COLO668 (cell line): ENCODE data around the gene KCNQ1OT1.

Source experiments
- DNase-seq: peaks from one replicate; lab custom pipeline; 2025; ENCODE audit not compliant: unreplicated experiment; lab: John Stamatoyannopoulos, UW

KCNQ1OT1 gene

DNA sequence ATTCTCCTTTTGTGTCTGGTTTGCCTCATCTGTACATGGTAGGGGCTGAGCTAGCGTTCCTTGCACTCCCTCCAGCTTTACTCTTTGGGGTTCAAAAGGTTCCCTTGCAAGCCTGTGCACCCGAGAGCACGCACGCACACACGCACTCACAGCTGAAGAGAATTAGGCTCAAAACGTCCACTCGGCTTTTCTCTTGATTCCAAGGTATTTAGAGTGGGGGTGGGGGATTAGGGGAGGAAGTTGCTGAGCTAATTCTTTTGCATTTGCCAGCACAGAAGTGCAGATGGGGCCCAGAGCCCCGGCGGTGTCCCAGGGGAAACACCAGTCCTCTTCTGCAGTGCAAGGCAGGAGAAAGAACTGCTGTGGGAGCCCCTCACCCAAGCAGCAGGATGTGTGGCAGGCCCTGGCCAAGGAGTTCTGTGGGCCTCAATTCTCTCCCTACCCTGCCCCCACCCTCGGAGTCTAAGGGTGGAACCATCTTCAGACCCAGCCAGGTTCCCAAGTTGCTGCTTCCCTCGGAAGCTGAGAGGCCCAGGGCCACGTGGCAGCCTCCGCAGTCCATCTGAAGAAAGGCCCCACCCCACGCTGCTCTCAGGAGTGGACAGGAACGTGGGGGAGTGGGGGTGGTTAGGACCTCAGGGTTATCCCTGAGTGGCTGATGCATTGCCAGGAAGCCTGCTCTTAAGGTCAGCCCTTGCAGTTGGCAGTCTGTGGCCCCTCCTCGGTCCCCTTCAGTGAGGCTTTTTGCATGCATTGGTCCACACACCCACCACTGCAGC lies 3.8 kb upstream of the KCNQ1OT1 start:
- DNase-seq, result no peak

DNA sequence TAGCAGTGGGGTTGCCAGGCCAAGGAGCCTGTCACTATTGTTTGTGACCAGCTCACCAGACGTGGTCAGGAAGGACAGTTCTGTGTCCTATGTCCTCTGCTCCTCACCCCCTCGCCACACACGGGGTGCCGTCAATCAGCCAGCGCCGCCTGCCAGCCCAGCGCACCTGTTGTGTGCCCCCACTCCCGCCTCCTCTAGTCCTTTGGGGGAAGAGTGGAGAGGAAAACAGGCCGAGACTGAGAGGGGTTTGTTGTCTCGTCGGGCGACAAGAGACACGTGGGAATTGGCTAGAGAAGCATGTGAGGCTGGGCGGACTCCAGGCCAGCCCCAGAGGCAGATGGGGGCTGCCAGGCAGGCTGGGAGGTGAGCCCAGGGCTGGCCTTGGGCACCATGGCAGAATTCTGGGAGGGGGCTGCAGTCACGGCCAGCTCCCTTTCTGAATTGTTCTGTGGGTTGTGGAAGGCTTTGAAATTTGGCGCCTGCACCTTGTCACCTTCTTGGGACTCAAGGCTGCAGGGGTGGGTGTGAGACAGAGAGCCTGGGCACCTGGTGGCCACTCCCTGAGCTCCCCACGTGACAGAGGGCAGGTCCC lies 3.1 kb upstream of the KCNQ1OT1 start:
- no peak for DNase-seq

DNA sequence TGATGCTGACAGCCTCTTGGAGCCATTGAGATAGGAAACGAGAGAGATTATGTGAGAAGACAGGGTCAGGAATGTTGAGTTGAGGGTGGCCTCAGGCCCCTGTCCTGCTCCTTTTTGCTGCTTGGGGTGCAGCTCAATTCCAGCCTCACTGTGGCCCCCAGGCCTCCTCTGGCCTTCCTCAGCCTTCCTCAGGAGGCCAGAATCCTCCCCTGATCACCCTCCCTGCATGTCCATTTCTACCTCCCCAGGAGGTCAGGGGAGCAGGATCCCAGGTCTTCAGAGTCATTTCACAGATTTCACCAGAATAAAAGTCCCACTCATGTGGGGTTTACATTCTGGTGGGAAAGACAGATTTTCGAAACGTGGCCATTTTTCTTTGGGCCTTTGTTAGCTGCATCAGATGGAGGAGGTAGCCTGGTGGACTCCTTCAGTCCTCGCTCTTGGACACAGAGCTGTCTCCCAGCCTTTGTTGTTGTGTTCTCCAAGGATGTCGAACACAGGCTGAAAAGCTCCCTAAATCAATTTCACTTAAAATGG lies 2.2 kb upstream of the KCNQ1OT1 start:
- no peak for DNase-seq

DNA sequence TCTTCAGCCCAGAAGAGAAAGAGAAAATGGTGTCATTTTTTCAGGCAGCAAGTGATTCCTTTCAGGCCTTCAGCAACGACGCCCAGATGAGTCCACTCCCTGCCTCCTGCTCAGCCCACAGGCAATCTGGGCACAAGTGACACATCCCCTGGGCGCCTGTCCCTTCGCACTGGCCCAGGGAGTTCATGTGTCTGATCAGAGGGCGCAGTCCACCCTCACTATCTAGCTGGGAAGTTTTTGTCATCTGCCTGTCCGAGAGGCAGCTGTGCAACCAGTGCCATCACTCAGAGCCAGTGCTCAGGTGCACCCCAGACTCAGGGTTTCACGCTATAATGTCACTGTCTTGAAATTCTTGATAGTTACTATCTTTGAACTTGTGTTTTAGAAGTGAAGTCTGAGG lies 1.4 kb upstream of the KCNQ1OT1 start:
- no peak for DNase-seq

DNA sequence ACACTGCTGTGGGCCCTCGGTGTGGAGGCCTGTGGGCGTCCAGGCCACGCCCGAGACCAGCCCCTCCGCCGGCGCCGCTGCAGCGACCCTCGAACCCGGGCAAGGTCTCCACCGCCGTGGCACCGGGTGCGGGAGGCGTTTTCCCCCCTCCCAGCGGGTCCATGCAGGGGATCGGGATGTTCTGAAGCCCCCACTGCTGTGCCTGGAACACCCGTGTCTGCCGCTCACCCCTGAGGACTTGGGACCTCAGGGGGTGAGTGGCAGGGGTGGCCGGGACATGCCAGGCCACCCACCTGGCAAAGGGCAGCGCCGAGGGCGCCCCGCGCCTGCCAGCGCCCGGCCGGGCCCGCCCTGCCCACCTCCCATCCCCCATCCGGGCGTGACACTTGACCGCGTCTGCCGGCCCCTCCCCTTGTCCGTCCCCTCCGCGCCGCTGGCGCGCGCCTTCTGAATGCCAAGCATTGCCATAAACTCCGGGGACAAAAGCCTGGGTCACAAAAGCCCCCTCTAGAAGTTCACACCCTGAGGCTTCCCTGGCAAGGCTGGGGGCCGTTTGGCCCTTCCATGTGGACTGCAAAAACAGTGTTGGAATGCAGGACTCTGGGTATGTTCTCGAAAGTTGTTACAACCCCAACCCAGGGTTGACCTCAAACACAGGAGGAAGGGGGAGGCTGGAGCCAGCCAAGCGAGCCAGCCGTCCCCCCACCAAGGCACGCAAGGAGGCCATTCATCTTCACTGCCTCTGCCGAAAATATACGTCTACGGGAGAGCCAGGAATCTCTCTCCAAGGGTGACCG lies 819 bp upstream of the KCNQ1OT1 start:
- peak; percentile 37 for DNase-seq

DNA sequence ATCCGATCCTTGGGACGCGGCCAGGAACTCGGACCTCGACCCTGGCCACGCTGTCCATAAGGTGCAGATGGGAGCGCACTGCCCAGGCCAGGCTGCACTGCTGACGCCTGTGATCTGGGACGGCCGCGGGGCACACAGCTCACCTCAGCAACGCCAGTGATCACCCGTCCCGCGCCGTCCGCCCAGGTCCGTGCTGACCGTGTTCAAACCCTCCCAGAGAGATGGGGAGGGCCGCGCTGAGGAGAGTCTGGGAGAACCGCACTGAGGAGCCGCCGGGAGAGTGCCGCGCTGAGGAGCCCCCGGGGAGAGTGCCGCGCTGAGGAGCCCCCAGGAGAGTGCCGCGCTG lies 636 bp downstream of the KCNQ1OT1 start:
- no peak for DNase-seq

DNA sequence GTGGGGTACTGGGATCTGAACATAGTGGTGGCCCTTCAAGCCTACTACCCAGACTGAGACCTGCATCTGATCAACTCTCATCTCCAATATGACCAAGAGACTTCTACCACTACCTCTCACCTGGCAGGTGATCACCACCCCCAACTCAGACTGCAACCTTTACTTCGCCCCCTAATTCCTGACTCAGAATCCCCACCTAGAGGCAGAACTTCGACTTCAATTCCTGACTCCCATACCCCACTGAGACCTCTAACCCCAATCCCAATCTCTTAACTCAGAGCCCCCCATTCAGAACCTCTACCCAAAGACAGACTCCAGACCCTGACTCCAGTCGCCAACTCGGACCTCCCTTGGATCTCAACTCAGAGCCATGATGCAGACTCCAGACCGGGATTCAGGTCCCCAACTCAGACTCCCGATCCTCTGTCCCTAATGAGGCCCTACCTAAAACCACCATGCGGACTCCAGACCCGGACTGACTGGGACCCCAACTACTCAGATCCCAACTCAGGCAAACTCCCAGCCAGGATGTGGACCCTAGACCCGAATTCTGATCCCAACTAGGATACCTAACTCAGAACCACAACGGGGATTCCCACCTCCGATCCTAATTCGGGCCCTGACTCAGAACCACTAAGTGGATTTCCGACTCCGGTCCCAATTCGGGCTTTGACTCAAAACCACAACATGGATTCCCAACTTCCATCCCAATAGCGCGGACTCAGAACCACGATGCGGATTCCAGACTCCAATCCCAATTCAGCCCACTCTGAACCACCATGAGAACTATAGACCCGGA lies 1.2 kb downstream of the KCNQ1OT1 start:
- DNase-seq, result no peak

DNA sequence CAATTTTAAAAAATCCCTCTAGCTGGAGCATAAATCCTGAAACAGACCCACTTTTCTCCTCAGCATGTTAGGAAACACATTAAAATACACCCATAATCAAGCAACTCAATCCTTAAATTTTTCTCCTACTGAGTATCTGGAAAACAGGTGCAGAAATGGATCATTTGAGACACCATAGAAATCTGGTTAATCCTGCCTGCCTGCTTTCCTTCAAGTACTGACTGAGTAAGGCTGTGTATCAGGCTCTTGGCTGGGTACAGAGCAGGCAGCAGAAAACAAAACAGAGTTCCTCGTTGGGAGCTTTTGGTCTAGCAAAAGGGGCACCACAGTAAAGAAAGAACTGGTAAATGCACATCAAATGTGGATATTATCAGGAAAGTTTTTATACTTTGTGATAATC lies 1.9 kb downstream of the KCNQ1OT1 start:
- no peak for DNase-seq

DNA sequence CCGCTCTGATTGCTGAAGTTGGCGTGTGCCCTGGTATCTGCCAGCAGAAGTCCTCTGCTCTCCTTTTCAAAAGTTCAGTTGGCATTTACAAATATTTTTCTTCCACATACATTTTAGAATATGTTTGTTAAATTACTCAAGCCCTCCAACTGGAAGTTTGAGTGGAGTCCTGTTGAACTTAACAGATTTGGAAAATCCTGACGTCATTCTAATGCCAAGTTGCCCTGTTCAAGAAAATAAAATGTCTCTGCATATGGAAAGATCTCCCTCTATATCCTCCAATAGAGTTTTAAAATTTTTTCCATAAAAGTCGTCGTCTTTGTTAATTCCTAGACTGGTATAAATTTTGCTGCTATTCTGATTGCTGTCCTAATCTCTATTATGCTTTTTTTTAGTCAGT lies 3.3 kb downstream of the KCNQ1OT1 start:
- no peak for DNase-seq

DNA sequence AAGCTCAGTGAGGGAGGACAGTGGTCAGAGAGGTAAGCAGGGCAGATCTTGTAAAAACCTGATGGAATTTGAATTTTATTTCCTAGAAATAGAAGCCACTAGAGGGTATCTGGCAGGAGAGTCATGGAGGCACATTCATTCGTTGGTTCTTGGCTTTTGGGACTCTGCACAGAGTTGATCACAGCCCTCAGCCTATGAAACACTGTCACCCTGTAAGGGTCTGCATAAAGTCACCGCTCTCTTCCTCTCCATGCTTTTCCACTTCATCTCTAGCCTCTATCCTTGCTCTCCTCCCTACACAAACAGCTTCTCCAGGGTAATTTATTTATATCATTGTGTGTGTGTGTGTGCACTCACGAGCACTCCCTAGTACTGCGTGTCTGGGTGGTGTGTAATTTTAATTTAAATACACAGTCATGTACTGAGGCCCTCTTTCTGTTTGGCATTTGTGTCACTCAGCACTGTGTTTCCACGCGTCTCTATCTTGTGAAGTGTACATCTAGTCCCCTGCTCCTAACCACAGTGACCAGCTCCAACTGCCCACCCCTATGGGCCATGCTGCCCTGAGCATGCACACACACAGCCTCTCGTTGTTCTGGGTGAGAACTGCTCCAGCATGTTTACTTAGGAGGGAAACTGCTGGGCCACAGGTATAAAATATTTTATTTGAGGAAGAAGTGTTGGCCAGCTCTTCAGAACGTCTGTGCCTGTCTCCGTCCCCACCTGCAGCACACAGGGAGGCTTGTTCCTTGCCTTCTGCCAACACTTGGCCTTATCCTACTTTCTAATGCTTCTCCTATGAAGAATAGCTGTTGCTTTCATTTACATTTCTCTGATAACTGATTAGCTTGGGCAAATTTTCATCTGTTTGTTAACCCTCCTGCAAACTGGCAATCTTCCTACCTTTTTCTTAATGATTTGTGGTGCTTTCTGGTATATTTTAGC lies 4.5 kb downstream of the KCNQ1OT1 start:
- DNase-seq, result no peak

DNA sequence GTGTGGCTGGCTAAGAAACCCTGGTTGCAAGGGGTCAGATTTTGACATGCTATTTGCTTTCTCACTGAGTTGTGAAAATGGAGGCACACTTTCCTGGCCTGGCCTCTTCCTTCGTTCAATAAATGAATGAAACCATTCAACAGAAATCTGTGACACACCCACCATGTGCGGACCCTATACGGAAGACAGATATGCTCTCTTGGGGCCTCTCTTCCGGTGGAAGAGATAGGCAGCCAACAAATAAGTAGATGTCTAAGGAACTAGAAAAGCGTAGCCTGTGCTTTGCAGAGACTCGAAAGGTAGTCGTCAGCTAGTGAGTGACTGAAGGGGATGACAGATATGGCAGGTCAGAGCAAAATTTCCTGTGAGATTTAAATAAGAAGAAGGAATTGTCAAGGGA lies 5.3 kb downstream of the KCNQ1OT1 start:
- no peak for DNase-seq

DNA sequence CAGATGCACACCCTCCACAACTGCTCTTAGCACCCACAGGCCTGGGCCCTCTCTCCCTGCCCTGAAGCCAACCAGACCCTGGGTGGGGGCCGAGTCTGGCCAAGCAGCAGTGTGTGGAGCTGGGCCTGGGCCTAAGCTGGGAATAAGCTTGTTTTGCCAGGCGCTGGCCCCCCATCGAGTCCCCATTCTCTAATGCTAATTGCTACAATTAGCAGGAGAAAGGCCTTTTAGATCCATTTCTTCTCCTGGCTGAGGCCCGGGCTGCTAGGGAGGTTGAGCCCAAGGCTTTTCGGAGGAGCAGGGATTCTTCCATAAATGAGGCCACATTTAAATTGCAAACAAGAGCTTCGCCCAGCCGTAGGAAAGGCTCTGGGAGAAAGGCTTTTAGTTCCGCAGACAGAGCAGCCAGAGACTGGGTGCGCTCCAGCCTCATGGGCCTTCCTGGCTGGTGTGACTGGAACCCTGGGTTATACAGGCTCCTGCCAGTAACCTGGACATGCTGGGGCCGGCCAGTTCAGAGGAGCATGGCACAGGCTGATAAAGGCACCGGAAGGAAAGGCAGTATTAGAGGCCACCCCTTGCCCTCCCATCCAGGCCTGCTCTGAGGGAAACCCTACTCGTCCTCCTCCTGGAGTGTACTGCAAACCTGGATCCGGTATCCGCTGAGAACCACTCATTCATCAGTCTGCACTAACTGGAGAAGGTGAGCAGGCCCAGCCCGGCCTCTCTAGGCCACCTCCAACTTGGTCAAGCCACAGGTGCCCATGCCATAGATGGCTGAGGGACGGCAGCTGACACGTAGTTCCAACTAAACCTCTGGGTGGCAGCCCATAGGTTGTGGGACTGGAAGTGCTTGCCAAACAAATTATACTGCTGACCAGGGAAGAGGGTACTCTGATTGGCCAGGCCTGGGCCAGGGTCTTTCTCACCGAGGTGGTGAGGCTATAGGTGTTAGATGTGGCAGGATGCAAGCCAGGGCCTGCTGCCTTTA lies 6.2 kb downstream of the KCNQ1OT1 start:
- no peak for DNase-seq

DNA sequence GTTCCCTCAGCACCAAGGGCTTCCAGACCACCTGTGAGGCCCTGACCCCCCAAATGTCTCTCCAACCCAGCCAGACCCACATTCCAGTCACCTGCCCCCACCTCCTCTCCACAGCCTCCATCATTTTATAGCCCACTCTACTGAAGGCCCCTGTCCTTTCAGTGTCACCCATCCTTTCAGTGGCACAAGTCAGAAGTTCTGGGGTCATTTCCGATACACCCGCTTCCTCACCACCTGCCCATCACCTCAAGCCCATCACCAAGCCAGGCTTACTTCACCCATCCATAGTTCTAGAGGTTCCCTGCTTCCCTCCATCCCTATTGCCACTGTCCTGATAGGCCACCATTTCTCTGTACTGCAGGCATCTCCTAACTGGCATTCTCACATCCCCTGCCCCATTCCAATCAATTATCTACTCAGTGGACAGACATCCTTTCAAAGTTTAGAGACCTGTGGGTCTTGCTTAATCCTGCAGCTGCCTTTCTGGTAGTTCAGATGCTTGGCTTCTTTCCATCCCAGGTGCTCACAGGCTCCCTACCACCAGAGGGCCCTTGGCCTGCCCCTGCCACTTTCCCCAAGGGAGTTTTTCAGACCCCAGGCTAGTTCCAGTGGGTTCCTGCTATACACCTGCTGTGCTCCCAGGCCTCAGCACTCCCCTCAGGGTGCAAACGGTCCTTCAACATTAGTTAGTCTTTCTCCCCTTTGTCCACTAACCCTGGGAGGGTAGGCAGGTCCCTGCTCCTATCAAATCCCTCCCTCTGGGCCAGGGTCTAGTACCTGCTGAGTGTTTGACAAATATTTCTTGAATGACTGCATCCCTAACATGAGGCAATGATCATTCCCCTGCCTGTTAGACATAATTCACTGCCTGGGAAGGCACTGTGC lies 7.6 kb downstream of the KCNQ1OT1 start:
- DNase-seq, result peak; percentile 18

DNA sequence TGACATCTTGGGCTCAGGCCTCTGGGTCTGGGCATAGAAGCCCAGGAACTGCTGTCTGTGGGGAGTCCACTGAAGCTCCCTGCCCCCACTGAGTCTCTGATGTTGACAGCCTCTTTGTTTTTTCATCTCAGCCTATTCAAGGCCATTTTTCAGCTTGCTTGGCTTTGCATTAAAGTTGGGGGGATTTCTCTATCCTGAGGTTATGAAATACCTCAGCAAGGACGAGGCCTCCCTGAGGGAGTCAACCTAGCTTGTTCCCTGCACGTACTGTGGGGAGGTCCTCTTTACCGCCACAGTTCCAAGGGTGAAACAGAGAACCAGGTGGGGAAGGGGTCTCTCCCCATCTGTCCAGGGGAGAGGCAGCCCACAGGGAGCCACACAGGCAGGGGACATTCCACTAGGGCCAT lies 8.4 kb downstream of the KCNQ1OT1 start:
- DNase-seq, result no peak

DNA sequence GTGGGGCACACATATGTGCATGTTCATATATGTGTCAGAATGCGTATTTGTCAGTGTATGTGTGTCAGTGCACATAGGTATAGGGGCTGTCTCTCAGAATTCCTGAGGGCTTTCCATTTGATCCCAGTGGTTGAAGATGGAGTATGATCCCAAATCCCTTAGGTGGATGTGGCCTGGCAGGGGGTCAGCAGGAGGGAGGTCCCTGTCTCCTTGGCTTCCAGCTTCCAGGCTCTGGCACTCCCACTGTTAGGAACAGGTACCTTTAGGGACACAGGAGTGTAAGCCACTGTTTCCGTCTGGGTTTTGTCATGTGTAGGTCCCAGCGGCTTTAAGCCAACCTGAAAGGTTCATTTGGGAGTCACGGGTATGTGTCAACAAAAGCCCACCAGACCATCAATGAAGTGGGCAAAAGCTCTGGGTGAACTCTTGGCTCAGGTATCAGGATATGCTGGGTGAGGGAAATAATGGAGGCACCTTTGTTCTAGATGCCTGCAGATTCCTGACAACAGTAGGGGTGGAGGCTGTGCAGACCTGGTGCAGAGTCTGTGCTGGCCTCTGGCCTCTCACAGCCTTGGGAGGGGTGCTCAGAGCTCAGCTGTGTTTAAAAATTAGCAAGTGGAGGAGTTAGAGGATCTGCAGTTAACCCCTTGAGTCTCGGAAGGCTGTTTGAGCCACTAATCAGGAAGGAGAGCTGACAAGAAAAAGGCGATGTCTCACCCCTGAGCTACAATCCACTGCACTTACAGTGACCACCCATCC lies 9.0 kb downstream of the KCNQ1OT1 start:
- no peak for DNase-seq

DNA sequence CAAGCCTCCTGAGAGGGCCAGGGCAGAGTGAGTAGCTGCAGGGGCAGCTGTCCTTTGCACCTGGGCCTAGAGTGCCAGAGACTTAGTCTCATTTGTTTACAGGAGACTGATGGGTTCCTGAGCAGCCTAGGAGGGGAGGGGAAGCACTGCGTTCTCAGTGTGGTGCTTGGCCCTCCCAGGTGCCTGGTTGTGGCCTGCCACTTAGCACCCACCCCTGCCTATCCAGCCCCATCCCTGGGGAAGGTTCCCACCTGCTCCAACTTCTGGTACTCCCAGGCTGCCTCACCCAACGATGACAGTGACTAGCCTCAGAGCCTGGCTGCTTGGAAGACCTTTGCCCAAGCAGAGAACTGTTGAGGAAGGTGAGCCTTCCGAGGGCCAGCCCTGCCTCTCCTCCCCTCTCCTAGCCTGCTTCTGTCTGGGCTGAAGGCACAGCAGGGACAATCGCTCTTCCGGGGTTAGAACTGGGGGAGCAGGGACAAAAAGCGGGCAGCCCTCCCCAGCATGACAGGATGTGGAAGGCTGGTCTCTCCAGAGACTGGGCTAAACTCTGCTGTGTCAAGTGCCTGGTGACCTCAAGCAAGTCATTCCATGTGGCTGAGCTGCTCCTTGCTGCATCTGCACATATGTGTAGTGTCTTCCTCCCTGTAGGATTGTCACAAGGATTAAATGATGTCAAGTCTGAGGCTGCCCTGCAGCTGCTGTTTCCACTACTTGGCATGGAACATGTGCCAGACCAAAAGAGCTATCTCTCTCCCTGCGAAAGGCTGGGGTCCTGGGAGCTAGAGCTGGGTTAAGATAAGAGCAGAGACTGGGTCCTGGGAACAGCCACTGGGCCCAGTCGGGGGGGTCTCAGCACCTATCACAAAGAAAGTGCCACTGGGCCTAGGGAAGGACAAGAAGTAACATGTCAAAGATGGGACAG lies 9.9 kb downstream of the KCNQ1OT1 start:
- peak; percentile 20 for DNase-seq
